ENCODE data around the gene HOXB3. TPM values are rescaled to one million over a fixed set of nuclear protein-coding genes. Genes with fewer than 3 reads are reported as not detected.
"Not testable (repeated sequence)": the region's sequence is repeated elsewhere in the genome, so short reads cannot be mapped to it uniquely, and the experiment has no call there.

Gene HOXB3
- total RNA-seq, 1 donor: 0.94 TPM

DNA sequence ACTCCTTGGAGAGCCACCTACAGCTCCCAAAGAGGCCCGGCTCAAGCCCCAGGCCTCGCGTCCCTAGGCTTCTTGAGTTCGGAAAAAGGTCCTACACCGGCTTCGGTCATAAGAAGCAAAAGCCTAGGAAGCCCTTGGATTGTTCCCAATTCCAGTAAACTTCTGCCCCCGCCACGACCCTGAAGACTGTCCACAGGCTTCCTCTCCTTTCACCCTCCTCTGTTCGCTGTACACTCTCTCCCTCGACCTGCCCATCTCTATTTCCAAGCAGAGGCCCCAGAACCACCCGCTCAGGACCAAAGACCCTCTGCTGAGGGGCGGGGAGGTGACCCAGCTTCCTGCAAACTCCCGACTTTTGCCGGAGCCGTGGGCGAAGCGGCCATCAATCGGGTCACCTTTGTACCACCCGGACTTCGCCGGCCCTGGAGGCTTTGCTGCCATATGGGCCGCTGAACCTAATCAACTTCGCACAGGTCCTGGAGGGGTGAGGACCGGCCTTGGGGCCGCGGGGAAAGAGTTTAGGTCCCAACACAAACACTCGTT is 47.9 kb downstream of the HOXB3 start:
- peaks cover 61% of the 10 kb centered on the region for H3K27me3 ChIP-seq (ENCODE audit: insufficient read depth, low read length)
- H3K9me3 ChIP-seq (ENCODE audit: low read depth, low read length): no peaks in the 10 kb centered on the region
- peaks cover 45% of the 10 kb centered on the region for H3K4me1 ChIP-seq (ENCODE audit: insufficient read depth, low read length)
- peak overlapping the region; percentile 49 for H3K4me3 ChIP-seq (ENCODE audit: low read length)

GRCh38 chr17:48541577-48542113 is 48.4 kb downstream of the HOXB3 start:
- H3K4me3 ChIP-seq (ENCODE audit: low read length): peak overlapping the region; percentile 49
- H3K27me3 ChIP-seq (ENCODE audit: insufficient read depth, low read length): peaks cover 56% of the 10 kb centered on the region
- no peaks in the 10 kb centered on the region for H3K9me3 ChIP-seq (ENCODE audit: low read depth, low read length)
- H3K4me1 ChIP-seq (ENCODE audit: insufficient read depth, low read length): peaks cover 40% of the 10 kb centered on the region

DNA sequence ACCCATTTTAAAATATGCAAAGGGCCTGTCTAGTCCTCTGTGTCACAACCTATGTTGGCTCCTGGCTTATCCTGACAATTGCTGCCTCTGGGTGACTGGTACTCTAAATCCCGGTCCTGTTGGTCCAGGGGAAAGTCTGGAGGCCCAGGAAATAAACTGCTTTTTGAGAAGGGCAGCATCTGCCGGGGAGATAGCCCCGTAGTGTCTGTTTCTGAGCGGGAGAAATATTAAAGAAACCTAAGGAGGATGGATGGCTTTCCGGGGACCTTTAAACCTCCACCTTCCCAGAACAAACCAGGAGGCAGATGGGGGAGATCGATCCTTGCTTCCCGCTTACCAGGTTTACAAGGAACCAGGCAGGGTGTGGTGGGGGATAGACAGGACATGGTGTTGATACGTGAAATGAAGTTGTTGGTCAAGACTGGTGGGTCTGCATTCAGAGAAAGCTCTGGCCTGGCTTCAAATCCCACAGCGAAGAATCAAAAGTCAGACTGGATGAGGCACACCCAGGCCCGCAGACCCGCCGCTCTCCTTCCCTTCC is 48.9 kb downstream of the HOXB3 start:
- peaks cover 51% of the 10 kb centered on the region for H3K27me3 ChIP-seq (ENCODE audit: insufficient read depth, low read length)
- peak overlapping the region; percentile 49 for H3K4me3 ChIP-seq (ENCODE audit: low read length)
- no peaks in the 10 kb centered on the region for H3K9me3 ChIP-seq (ENCODE audit: low read depth, low read length)
- H3K4me1 ChIP-seq (ENCODE audit: insufficient read depth, low read length): peaks cover 39% of the 10 kb centered on the region

DNA sequence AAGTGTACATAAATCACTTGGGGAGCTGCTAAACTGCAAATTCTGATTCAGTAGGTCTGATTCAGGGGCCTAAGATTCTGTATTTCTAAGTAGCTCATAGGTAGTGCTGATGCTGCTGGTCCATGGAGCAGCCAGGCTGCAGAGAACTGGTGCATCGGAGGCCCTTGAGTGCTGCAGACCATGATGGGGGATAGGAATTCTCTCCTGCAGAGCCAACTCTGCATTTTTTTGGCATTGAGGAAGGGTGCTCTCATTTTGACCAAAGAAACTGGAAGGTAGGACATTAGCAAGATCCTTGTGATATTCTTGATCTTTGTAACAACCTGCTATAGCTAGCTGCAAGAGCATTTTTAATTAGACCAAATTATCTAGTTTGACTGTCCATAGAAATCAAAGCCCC is 49.8 kb downstream of the HOXB3 start:
- Histone ChIP-seq H3K4me1 (ENCODE audit: insufficient read depth, low read length) (peaks cover 37% of the 10 kb centered on the region), H3K27me3 (ENCODE audit: insufficient read depth, low read length) (peaks cover 46% of the 10 kb centered on the region), H3K9me3 (ENCODE audit: low read depth, low read length) (no peaks in the 10 kb centered on the region), H3K4me3 (ENCODE audit: low read length) (no peak overlapping the region)

GRCh38 chr17:48539177-48539576 is 50.9 kb downstream of the HOXB3 start:
- H3K4me1 ChIP-seq (ENCODE audit: insufficient read depth, low read length): peaks cover 28% of the 10 kb centered on the region
- peaks cover 42% of the 10 kb centered on the region for H3K27me3 ChIP-seq (ENCODE audit: insufficient read depth, low read length)
- no peaks in the 10 kb centered on the region for H3K9me3 ChIP-seq (ENCODE audit: low read depth, low read length)
- no peak overlapping the region for H3K4me3 ChIP-seq (ENCODE audit: low read length)

- peaks cover 13% of the 10 kb centered on the region for H3K4me1 ChIP-seq (ENCODE audit: insufficient read depth, low read length)
- H3K4me3 ChIP-seq (ENCODE audit: low read length): no peak overlapping the region
- H3K9me3 ChIP-seq (ENCODE audit: low read depth, low read length): no peaks in the 10 kb centered on the region
- H3K27me3 ChIP-seq (ENCODE audit: insufficient read depth, low read length): peaks cover 27% of the 10 kb centered on the region
These were observed 52.7 kb downstream of the HOXB3 start for GRCh38 chr17:48537316-48537715.

GRCh38 chr17:48535793-48536559 is 54.1 kb downstream of the HOXB3 start:
- H3K27me3 ChIP-seq (ENCODE audit: insufficient read depth, low read length): peaks cover 17% of the 10 kb centered on the region
- H3K4me1 ChIP-seq (ENCODE audit: insufficient read depth, low read length); H3K9me3 ChIP-seq (ENCODE audit: low read depth, low read length); H3K4me3 ChIP-seq (ENCODE audit: low read length): not testable (repeated sequence)

DNA sequence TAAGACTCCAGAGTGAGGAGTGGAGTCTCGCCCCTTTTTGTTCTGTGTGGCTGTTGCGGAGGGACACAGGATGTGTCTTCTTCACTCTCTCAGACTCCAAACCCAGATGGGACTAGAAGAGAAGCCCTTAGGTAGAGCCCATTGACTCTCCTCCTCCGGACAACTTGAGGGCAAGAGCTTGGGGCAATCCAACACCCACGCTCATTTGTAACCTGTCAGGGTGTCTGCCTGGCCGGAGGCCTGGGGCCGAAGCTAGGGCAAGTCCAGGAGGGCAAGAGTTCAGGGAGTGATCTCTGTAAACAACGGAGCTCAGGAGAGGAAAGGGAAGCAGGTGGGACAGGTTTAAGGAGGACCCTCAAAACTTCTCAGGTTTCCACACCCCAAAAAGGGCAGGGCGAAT is 57.8 kb downstream of the HOXB3 start:
- no peak overlapping the region for H3K4me3 ChIP-seq (ENCODE audit: low read length)
- H3K4me1 ChIP-seq (ENCODE audit: insufficient read depth, low read length): no peaks in the 10 kb centered on the region
- peaks cover 10% of the 10 kb centered on the region for H3K27me3 ChIP-seq (ENCODE audit: insufficient read depth, low read length)
- no peaks in the 10 kb centered on the region for H3K9me3 ChIP-seq (ENCODE audit: low read depth, low read length)

- Histone ChIP-seq H3K4me1 (ENCODE audit: insufficient read depth, low read length) (no peaks in the 10 kb centered on the region), H3K9me3 (ENCODE audit: low read depth, low read length) (no peaks in the 10 kb centered on the region), H3K4me3 (ENCODE audit: low read length) (no peak within 1 kb of the TSS), H3K27me3 (ENCODE audit: insufficient read depth, low read length) (peaks cover 21% of the 10 kb centered on the region)
These were observed 59.2 kb downstream of the HOXB3 start, which contains the start of gene HOXB1 for GRCh38 chr17:48530887-48531272. TSS of gene HOXB1 (minus strand) at chr17:48531011. CDS start at chr17:48530904, 107 bp downstream.

DNA sequence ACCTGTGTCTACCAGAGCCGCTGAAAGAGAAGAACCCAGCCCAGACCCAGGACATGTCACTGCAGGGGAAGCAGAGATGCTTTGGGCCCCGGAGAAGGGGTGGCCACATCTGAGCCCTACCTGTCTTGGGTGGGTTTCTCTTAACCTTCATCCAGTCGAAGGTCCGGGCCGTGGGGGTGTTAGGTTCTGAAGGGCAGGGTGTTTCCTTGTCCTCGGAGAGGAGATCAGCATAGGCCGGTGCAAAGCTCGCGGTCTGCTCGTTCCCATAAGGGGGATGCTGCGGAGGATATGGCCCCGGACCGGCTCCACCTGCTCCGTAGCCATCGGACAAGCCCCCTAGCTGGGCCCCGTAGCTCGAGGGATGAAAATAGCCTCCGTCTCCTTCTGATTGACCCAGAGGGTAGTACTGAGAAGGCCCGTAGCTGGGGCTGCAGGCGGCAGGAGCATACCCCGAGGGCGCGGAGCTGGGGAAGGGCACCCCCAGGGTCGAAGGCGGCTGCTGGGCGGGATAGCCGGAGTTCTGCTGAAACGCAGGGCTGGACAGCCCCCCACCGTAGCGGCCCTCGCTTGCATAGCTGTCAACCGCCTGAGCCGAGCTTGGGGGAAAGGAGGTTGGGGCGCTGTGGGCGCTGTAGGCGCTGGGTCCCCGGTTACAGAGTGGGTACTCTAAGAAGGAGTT is 59.7 kb downstream of the HOXB3 start:
- H3K4me3 ChIP-seq (ENCODE audit: low read length): no peak overlapping the region
- H3K27me3 ChIP-seq (ENCODE audit: insufficient read depth, low read length): peaks cover 26% of the 10 kb centered on the region
- no peaks in the 10 kb centered on the region for H3K9me3 ChIP-seq (ENCODE audit: low read depth, low read length)
- H3K4me1 ChIP-seq (ENCODE audit: insufficient read depth, low read length): no peaks in the 10 kb centered on the region

GRCh38 chr17:48529683-48530009 is 60.4 kb downstream of the HOXB3 start:
- peaks cover 30% of the 10 kb centered on the region for H3K27me3 ChIP-seq (ENCODE audit: insufficient read depth, low read length)
- H3K4me3 ChIP-seq (ENCODE audit: low read length): no peak overlapping the region
- no peaks in the 10 kb centered on the region for H3K4me1 ChIP-seq (ENCODE audit: insufficient read depth, low read length)
- H3K9me3 ChIP-seq (ENCODE audit: low read depth, low read length): no peaks in the 10 kb centered on the region

DNA sequence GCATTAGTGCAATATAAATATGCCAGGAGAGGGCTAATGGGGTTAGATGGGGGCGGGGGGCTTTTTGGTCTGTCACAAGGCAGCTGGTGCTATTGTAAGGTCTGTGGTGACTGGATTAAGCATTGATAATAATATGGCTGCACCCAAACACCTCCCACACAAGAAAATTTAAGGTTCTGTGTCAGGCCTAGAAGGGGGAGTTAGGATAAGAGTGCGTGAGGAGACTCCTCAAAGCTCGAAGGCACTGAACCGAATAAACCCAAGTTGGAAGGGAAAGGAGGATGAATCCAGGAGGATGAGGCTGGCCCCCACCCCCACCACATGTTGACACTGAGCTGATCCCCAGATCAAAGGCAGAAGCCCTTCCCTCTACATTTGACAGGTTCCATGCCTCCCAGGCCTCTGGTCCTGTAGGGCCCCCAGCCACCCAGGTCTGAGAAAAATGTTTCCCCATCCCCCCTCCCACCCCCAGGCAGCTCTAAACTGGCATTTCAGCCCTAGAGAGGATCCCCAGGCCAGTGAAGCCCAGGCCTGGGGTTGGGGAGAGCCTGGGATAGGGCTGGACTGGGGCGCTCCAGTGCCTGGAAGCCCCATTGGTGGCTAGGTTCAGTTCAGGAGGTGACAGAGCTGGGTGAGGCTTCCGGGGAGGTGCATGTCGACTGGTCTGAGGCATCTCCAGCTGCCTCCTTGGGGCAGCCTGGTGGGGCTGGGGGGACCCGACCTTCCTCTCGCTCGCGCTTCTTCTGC is 60.9 kb downstream of the HOXB3 start:
- Histone ChIP-seq H3K27me3 (ENCODE audit: insufficient read depth, low read length) (peaks cover 33% of the 10 kb centered on the region), H3K4me1 (ENCODE audit: insufficient read depth, low read length) (no peaks in the 10 kb centered on the region), H3K4me3 (ENCODE audit: low read length) (no peak overlapping the region), H3K9me3 (ENCODE audit: low read depth, low read length) (no peaks in the 10 kb centered on the region)

DNA sequence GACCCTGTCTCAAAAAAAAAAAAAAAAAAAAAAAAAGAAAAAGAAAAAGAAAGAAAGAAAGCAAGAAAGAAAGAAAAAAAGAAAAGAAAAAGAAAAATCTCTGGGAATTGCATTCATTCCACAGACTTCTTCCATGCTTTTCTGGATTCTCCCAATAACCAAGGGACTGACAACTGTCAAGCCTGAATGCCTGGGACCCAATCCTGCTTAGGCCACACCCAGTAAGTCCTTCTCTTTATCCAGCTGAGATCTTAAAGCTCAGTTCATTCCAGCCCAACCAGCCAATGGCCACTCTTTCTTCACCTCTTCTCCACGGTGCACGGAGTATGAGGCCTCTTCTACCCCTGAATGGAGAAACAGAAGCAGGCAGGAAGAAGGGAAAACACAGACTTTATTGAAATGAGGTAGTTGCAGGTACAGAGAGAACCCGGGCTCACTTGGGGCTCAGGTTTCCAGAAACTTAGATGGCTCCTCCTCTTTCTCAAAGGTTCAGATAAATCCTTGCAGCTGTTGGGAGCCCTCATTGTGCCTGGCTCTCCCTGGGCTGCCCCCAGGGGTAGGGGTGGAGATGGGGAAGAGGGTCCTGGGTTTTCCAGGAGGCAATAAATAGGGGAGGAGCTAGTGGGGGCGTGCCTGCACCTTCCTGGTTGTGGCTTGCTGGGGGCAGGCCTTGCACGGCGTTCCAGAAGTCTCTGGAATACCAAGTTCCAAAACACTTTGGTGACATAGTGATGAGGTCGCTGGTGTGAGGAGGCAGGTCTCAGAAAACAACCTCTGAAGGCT is 61.7 kb downstream of the HOXB3 start:
- no peak overlapping the region for H3K4me3 ChIP-seq (ENCODE audit: low read length)
- no peaks in the 10 kb centered on the region for H3K9me3 ChIP-seq (ENCODE audit: low read depth, low read length)
- H3K4me1 ChIP-seq (ENCODE audit: insufficient read depth, low read length): no peaks in the 10 kb centered on the region
- H3K27me3 ChIP-seq (ENCODE audit: insufficient read depth, low read length): peaks cover 41% of the 10 kb centered on the region

DNA sequence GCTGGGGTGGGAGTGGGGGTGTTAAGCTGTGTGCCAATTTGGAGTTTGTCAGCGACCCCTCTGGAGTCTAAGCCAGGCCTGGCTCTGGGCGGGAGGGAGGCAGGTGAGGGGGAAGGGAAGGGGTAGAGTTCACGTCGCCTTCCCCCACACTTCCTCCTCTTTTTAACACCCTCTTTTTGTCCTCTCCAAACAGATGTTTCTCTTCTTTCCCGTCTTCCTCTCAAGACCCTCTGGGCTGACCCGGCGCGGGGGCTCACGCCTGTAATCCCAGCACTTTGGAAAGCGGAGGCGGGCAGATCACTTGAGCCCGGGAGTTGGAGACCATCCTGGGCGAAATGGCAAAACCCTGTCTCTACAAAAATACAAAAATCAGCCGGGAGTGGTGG is 62.5 kb downstream of the HOXB3 start:
- no peaks in the 10 kb centered on the region for H3K9me3 ChIP-seq (ENCODE audit: low read depth, low read length)
- no peak overlapping the region for H3K4me3 ChIP-seq (ENCODE audit: low read length)
- H3K4me1 ChIP-seq (ENCODE audit: insufficient read depth, low read length): no peaks in the 10 kb centered on the region
- H3K27me3 ChIP-seq (ENCODE audit: insufficient read depth, low read length): peaks cover 41% of the 10 kb centered on the region

Data from mononuclear cell (primary cell).